ENCODE data around the gene FBXO7. TPM values are rescaled to one million over a fixed set of nuclear protein-coding genes. Genes with fewer than 3 reads are reported as not detected.

FBXO7 gene
- total RNA-seq, 1 experiment from 2014 or later, result 47.8 TPM

- TF ChIP-seq, protein P1, sequence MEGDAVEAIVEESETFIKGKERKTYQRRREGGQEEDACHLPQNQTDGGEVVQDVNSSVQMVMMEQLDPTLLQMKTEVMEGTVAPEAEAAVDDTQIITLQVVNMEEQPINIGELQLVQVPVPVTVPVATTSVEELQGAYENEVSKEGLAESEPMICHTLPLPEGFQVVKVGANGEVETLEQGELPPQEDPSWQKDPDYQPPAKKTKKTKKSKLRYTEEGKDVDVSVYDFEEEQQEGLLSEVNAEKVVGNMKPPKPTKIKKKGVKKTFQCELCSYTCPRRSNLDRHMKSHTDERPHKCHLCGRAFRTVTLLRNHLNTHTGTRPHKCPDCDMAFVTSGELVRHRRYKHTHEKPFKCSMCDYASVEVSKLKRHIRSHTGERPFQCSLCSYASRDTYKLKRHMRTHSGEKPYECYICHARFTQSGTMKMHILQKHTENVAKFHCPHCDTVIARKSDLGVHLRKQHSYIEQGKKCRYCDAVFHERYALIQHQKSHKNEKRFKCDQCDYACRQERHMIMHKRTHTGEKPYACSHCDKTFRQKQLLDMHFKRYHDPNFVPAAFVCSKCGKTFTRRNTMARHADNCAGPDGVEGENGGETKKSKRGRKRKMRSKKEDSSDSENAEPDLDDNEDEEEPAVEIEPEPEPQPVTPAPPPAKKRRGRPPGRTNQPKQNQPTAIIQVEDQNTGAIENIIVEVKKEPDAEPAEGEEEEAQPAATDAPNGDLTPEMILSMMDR (conservative IDR thresholded peaks at IDR 0.05), result no peak
- H4K5ac ChIP-seq (ENCODE audit: insufficient read length, low read depth, low read length), result no peak overlapping the region
- Mint-ChIP-seq H3K4me1 (peaks cover 0 to 13% of the 10 kb centered on the region in 2 experiments; a peak in 3 of 4 replicates), H3K27me3 (ENCODE audit: low read depth) (peaks cover 8% of the 10 kb centered on the region), H3K27ac (no peak overlapping the region), H3K4me3 (peak overlapping the region; percentile 88 to 90), H3K36me3 (ENCODE audit: insufficient read depth in 1 of 3, low read depth in 3 of 3) (peaks cover 0 to 3% (median 3%) of the 10 kb centered on the region in 3 experiments; a peak in 2 of 7 replicates), H3K9me3 (no peaks in the 10 kb centered on the region)
- H3K14ac ChIP-seq (ENCODE audit: insufficient read depth, low read length), result no peak overlapping the region
- H2BK20ac ChIP-seq (ENCODE audit: low read depth, low read length, poor library complexity, severe bottlenecking), result no peak overlapping the region
- H2AK5ac ChIP-seq (ENCODE audit: insufficient read length, low read length), result no peak overlapping the region
- no peak overlapping the region for H2BK15ac ChIP-seq (ENCODE audit: low read depth, low read length)
- H4K20me1 ChIP-seq (ENCODE audit: control insufficient read depth, insufficient read depth, insufficient read length), result no peaks in the 10 kb centered on the region
- no peaks in the 10 kb centered on the region for H3K27me3 ChIP-seq (ENCODE audit: insufficient read depth, low read length)
- H4K91ac ChIP-seq (ENCODE audit: insufficient read length, low read depth, low read length), result no peak overlapping the region
- H3K27ac ChIP-seq (ENCODE audit: insufficient read length, low read depth, low read length), result no peak overlapping the region
- peaks cover 5% of the 10 kb centered on the region for H3K23me2 ChIP-seq (ENCODE audit: insufficient read length, low read depth, low read length, poor library complexity, severe bottlenecking)
- H2BK12ac ChIP-seq (ENCODE audit: insufficient read length, low read depth, low read length), result no peak overlapping the region
- no peak overlapping the region for H3K23ac ChIP-seq (ENCODE audit: insufficient read length, low read depth, low read length)
- DNase-seq, result no peak
- no peak overlapping the region for H3K9ac ChIP-seq (ENCODE audit: extremely low read depth, insufficient read length, low read length)
- H3K18ac ChIP-seq (ENCODE audit: insufficient read length, low read depth, low read length), result no peak overlapping the region
- H3K79me2 ChIP-seq (ENCODE audit: insufficient read depth, low read length), result peaks cover 7% of the 10 kb centered on the region; the same call in 1 of the 2 replicates
- H3K9me3 ChIP-seq (ENCODE audit: control insufficient read depth, low read depth, low read length), result no peaks in the 10 kb centered on the region
- no peak overlapping the region for H3T11ph ChIP-seq (ENCODE audit: low read length)
- peaks cover 3% of the 10 kb centered on the region; the same call in 1 of the 2 replicates for H3K4me1 ChIP-seq (ENCODE audit: insufficient read depth, low read length)
- H2AFZ ChIP-seq (ENCODE audit: low read length), result no peak overlapping the region
- no peak overlapping the region for H2BK120ac ChIP-seq (ENCODE audit: low read depth, low read length, poor library complexity, severe bottlenecking)
- H3K79me1 ChIP-seq (ENCODE audit: insufficient read depth, low read depth, low read length, poor library complexity, severe bottlenecking), result peaks cover 5% of the 10 kb centered on the region
- H3K56ac ChIP-seq (ENCODE audit: insufficient read length, low read depth, low read length), result no peak overlapping the region
- H2BK5ac ChIP-seq (ENCODE audit: insufficient read length, low read length), result no peak overlapping the region
- H3K4me2 ChIP-seq (ENCODE audit: insufficient read depth, insufficient read length, low read length), result peak overlapping the region; percentile 87
- H3K4ac ChIP-seq (ENCODE audit: low read depth, low read length), result no peak overlapping the region
- no CpG with 5 or more reads among the region's 8 CpGs for WGBS (ENCODE audit: extremely low coverage, insufficient read length, low lambda C conversion rate)
- H4K8ac ChIP-seq (replicated peaks; ENCODE audit: insufficient read length, low read depth, low read length), result no peak overlapping the region
Measured at GRCh38 chr22:32476281-32477195, 1.9 kb downstream of the FBXO7 start.

Measured in H9 (cell line).